Adipose tissue (tissue), 3 donors: ENCODE measurements around the gene RAMP3. TPM values are rescaled to one million over a fixed set of nuclear protein-coding genes. Genes with fewer than 3 reads are reported as not detected.
"Not testable (repeated sequence)": the region's sequence is repeated elsewhere in the genome, so short reads cannot be mapped to it uniquely, and the experiment has no call there.

ENCODE experiments used
- H3K27ac ChIP-seq: one replicate; pipeline ENCODE4 v1.5.1; 2013; ENCODE audit warnings: low read depth, low read length
- WGBS, 3 donors: extraction: QIAGEN DNeasy Blood & Tissue Kit; methylation state at CpG; one replicate each; pipeline ENCODE4 v1.1.7; 2013; 5-methylcytosine and 5-hydroxymethylcytosine counted together
- polyA plus RNA-seq, 3 donors: library from polyadenylated mRNA; stranded (reverse); fragments of 200-250 nt; gene quantifications; one replicate each; pipeline ENCODE4 v1.2.3, GENCODE V29; 2013
- donor health status: healthy with polysubstance abuse.
- donor health status: Bipolar disorder and iron deficiency.
- donor health status: healthy.

RAMP3 gene
- 100 to 1,000 TPM in 1 of 3 donors, 10 to 100 TPM in 2; 11.6 to 107 (median 58.5) TPM for polyA plus RNA-seq

- 14 to 15% (median 14%) methylated on average over 53 to 56 of the region's 56 CpGs for WGBS, 3 donors
- H3K27ac ChIP-seq, result no peak within 1 kb of the TSS
These were observed at the start of gene RAMP3 for GRCh38 chr7:45157653-45158401. TSS of gene RAMP3 (plus strand) at chr7:45157791. CDS start at chr7:45157829, 38 bp downstream.

- WGBS, 3 donors, result 72 to 83% (median 74%) methylated on average over 8 of the region's 8 CpGs
- H3K27ac ChIP-seq, result no peak overlapping the region
These were observed 48.7 kb upstream of the RAMP3 start for GRCh38 chr7:45108863-45109262.

GRCh38 chr7:45111298-45112223 is 46.0 kb upstream of the RAMP3 start, which contains the start of gene TBRG4:
TSS of gene TBRG4 (minus strand) at chr7:45111697. CDS start at chr7:45109237, 2,460 bp downstream.
- 0 to 1% (median 1%) methylated on average over 61 to 64 of the region's 64 CpGs for WGBS, 3 donors
- H3K27ac ChIP-seq, result peak within 1 kb of the TSS; percentile 90

GRCh38 chr7:45112648-45113047 is 44.9 kb upstream of the RAMP3 start:
- no peak overlapping the region for H3K27ac ChIP-seq
- 73 to 83% (median 79%) methylated on average over 1 of the region's 1 CpG for WGBS, 3 donors

GRCh38 chr7:45114257-45114656 is 43.3 kb upstream of the RAMP3 start:
- 70 to 89% (median 70%) methylated on average over 1 of the region's 1 CpG for WGBS, 3 donors
- not testable (repeated sequence) for H3K27ac ChIP-seq

- H3K27ac ChIP-seq, result no peak overlapping the region
These were observed 42.7 kb upstream of the RAMP3 start for GRCh38 chr7:45114926-45115325.

GRCh38 chr7:45116048-45116447 is 41.5 kb upstream of the RAMP3 start:
- no peak overlapping the region for H3K27ac ChIP-seq
- 65 to 91% (median 86%) methylated on average over 1 of the region's 1 CpG for WGBS, 3 donors

- 77 to 95% (median 79%) methylated on average over 4 of the region's 4 CpGs for WGBS, 3 donors
- H3K27ac ChIP-seq, result no peak overlapping the region
These were observed 40.0 kb upstream of the RAMP3 start for GRCh38 chr7:45117582-45117981.

- H3K27ac ChIP-seq, result no peak overlapping the region
- 86 to 92% (median 89%) methylated on average over 4 of the region's 4 CpGs for WGBS, 3 donors
These were observed 39.3 kb upstream of the RAMP3 start for GRCh38 chr7:45118292-45118691.

- 84 to 93% (median 89%) methylated on average over 3 of the region's 3 CpGs for WGBS, 3 donors
- H3K27ac ChIP-seq, result no peak overlapping the region
These were observed 38.7 kb upstream of the RAMP3 start for GRCh38 chr7:45118889-45119331.

- WGBS, 3 donors, result 81 to 93% (median 82%) methylated on average over 3 of the region's 3 CpGs
- H3K27ac ChIP-seq, result no peak overlapping the region
These were observed 38.0 kb upstream of the RAMP3 start for GRCh38 chr7:45119550-45119949.

- 63 to 75% (median 73%) methylated on average over 15 to 16 of the region's 16 CpGs for WGBS, 3 donors
- H3K27ac ChIP-seq, result no peak overlapping the region
These were observed 34.4 kb upstream of the RAMP3 start for GRCh38 chr7:45122975-45123860.

- no peak overlapping the region for H3K27ac ChIP-seq
- 78 to 79% (median 79%) methylated on average over 10 to 12 of the region's 12 CpGs for WGBS, 3 donors
These were observed 33.5 kb upstream of the RAMP3 start for GRCh38 chr7:45123913-45124710.

- 90 to 92% (median 91%) methylated on average over 11 of the region's 11 CpGs for WGBS, 3 donors
- H3K27ac ChIP-seq, result no peak overlapping the region
These were observed 32.2 kb upstream of the RAMP3 start for GRCh38 chr7:45125193-45125904.

GRCh38 chr7:45126201-45126600 is 31.4 kb upstream of the RAMP3 start:
- no peak overlapping the region for H3K27ac ChIP-seq
- 77 to 80% (median 79%) methylated on average over 6 of the region's 6 CpGs for WGBS, 3 donors

- no peak overlapping the region for H3K27ac ChIP-seq
- 85 to 89% (median 87%) methylated on average over 5 to 6 of the region's 6 CpGs for WGBS, 3 donors
These were observed 30.7 kb upstream of the RAMP3 start for GRCh38 chr7:45126920-45127319.
